Pons (tissue), 1 donor: Measurements from ENCODE around the gene ZSCAN20.
"Not testable (repeated sequence)": the region's sequence is repeated elsewhere in the genome, so short reads cannot be mapped to it uniquely, and the experiment has no call there.

Source experiments
- DNase-seq: peaks from one replicate; pipeline ENCODE4 v3.0.0-alpha.2; 2016; ENCODE audit warnings: low spot score

ZSCAN20 gene

DNA sequence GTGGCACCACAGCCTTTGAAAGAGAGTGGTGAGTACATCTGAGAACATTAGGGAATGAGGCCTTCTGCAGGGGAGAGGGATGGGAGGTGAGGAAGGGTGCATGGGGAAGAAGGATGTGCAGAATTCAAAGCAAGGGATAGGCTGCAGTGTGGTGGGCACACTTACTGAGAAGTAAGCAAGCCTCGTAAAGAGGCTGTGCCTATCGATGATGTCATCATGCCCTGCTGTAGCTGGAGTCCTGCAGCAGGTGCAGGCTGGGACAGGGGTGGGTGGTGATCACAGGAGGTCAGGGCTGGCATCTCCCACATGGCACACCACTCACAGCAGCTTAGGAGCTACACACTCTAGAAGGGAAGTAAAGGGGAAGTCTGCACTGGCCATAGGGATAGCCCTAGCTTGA is 16.2 kb downstream of the ZSCAN20 start:
- no peak for DNase-seq

GRCh38 chr1:33494929-33495328 is 22.5 kb downstream of the ZSCAN20 start:
- no peak for DNase-seq

GRCh38 chr1:33497410-33497809 is 25.0 kb downstream of the ZSCAN20 start:
- DNase-seq, result no peak

DNA sequence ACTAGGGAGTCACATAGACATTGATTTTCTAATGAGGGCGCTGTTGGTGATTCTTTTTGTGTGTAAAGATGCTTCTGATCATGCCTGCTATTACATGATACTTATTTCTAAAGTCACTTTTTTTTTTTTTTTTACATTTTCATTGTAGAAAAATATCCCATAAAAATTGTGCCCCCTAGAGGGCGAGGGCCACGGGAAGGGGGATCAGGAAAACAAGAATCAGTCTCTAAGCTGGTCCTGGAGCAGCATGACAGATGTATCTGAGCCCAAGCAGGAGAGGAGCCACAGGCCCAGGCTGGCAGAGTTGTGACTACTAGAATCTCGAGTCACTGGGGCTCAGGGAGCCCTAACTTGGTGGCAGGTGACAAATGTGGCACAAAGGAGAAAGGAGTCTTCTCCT is 28.1 kb downstream of the ZSCAN20 start:
- no peak for DNase-seq

- DNase-seq, result no peak
These were observed 28.9 kb downstream of the ZSCAN20 start for GRCh38 chr1:33501309-33501708.

DNA sequence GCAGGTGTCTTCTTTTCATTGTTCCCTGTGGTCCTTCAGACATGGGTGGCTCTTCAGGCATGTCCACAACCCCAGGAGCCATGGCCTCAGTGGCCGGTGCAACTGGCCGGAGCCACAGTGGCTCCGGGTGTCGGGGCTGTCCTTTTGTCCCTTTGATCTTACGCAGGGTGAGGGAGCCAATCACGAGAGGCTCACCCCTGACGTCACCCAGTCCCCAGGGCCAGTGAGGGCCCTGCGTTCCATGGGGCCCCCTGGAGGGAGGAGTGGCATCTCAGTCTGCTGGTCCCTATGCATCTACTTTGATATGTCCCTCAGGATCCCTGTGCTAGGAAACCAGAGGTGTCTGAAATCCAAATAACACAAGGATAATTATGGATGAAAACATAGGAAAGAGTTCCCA is 29.3 kb downstream of the ZSCAN20 start:
- DNase-seq, result no peak

GRCh38 chr1:33502726-33503125 is 30.3 kb downstream of the ZSCAN20 start:
- DNase-seq, result no peak

- DNase-seq, result no peak
These were observed 31.1 kb downstream of the ZSCAN20 start for GRCh38 chr1:33503506-33503905.

- DNase-seq, result no peak
These were observed 35.2 kb downstream of the ZSCAN20 start for GRCh38 chr1:33507661-33508060.

DNA sequence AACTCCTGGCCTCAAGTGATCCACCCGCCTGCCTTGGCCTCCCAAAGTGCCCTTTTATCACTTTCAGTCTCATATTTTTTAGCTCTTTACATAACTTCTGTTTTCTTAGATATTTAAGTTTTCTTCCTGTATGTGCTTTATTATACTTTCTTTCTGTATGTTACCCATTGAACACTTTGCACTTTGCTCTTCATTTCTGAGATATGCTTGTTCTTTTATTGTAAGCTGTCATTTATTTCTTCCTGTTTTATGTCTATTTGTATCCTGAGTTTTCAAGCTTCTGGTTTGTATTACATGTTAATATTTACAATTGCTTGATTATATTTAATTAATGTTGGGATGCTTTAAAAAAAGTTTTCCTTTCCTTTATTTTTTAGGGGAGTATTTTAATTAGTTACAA is 35.7 kb downstream of the ZSCAN20 start:
- no peak for DNase-seq

DNA sequence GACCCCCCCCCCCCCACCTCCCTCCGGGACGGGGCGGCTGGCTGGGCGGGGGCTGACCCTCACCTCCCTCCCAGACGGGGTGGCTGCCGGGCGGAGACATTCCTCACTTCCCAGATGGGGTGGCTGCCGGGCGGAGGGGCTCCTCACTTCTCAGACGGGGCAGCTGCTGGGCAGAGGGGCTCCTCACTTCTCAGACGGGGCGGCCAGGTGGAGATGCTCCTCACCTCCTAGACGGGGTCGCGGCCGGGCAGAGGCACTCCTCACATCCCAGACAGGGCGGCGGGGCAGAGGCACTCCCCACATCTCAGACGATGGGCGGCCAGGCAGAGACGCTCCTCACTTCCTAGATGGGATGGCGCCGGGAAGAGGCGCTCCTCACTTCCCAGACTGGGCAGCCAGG is 36.8 kb downstream of the ZSCAN20 start:
- DNase-seq, result not testable (repeated sequence)

DNA sequence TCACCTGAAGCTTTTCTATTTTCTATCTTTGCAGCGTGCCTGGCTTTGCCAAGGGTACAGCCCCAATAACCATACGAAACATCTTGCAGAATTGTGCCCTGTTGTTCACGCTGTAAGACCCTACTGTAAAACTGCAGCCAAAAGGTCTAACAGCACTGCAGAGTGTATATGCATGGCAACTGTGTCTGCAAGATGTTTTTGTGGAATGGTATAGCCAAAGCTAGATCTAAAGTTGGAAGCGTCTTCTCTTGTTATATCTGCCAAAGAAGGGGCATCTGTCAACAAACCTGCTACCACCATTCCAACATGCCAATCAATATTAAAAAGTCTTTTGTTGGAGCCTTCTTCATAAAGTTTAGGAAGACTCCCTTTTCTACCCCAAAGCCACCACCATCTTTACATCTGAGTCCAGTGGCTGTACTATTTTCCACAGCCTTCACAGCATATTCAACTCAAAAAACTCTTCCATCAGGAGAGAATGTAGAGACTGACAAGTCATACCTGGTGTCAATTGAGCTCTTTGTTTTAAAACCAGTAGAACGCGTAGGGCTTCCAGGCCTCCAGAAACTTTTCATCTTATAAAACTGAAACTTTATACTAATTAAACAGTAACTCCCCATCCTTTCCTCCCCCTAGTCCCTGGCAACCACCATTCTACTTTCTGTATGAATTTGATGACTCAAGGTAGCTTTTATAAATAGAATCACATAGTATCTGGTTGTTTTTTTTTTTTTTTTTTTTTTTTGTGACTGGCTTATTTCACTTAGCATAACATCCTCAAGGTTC is 40.0 kb downstream of the ZSCAN20 start:
- no peak for DNase-seq

DNA sequence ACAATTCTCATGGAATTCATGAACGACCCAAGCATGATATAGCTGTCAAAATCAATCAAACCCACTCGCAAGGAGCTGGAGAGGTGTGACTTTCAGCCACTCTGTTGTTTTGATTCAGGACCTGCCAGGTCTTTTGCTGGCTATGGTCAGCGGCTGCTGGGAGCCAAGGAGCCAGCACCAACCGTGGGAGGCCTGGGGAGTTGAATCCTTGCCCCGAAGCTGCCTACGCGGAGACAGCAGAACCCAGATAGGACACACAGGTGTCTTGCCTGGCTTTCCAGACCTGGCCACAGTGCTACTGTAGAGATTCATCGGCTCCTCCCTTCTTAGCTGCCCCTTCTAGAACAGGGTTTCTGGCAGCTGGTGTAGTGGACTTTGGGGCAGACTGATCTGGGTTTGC is 42.7 kb downstream of the ZSCAN20 start:
- DNase-seq, result no peak

DNA sequence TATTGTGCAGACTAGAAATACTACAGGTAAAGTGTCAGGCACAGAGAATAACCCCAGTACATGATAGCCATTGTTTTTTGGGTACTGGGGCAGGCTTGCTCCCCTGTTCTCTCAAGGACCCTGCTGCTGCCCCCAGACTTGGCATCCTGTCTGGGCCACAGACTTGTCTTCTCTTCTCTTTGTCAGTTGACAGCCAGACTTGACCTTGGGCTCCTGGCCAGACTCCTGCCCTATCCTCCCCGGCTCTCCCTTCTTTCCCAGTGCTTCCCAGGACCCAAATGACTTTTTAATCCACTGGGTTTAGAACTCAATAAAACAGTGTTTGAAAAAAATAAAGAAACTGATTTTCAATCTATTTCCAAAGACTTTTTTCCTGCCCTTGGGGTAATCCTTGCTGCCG is 43.2 kb downstream of the ZSCAN20 start:
- no peak for DNase-seq

DNA sequence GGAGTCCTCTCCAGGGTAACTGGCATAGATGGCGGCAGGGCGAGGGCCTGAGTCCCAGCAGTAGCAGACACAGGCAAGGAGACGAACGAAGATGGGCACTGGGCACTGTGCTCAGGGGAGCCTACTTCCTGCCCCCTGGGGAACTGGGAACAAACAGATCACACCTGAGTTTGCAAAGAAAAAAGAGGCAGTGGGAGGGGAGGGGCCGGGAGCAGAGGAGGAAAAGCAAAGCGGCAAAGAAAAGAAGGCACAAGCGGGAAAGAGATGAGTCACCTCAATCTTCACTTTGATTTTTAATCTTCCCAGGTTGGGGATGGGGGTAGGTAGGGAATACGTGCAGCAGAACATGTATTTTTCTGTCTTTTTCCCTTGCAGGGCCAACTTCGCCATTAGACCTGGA is 44.0 kb downstream of the ZSCAN20 start:
- DNase-seq, result no peak

- no peak for DNase-seq
These were observed 44.6 kb downstream of the ZSCAN20 start for GRCh38 chr1:33516891-33517567.

GRCh38 chr1:33517596-33518250 is 45.3 kb downstream of the ZSCAN20 start:
- peak; percentile 3 for DNase-seq

DNA sequence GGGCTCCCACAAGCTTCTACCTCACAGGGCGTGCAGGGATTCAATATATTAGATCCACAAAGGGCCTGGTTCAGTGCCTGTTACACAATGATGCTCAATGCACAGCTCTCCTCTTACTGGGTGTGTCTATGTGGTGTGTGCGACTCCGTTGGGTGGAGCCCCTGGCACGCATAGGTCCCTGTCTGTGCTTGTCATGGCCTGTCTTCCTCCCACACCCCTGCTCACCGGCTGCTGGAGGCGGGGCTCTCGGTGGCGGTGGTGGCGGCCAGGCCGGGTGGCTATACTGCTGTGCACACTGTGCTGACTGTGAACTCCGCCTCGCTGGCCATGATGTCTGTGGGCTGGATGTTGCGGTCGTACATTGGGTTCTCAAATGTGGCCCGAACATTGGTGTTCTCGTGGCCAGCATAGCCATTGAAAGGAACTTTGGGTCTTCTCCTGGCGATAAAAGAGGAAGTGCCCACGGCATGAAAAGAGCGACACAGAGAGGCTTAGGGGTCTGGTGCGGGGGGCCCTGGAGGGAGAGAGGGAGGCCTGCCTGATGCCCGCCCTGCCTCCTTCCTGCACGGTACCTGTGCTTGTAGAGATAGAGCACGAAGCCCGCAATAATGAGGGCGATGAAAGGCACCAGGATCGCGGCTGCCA is 46.9 kb downstream of the ZSCAN20 start:
- DNase-seq, result no peak

- no peak for DNase-seq
These were observed 52.1 kb downstream of the ZSCAN20 start for GRCh38 chr1:33524586-33524985.

GRCh38 chr1:33527934-33528333 is 55.5 kb downstream of the ZSCAN20 start:
- DNase-seq, result no peak

GRCh38 chr1:33529957-33530356 is 57.5 kb downstream of the ZSCAN20 start:
- DNase-seq, result no peak

DNA sequence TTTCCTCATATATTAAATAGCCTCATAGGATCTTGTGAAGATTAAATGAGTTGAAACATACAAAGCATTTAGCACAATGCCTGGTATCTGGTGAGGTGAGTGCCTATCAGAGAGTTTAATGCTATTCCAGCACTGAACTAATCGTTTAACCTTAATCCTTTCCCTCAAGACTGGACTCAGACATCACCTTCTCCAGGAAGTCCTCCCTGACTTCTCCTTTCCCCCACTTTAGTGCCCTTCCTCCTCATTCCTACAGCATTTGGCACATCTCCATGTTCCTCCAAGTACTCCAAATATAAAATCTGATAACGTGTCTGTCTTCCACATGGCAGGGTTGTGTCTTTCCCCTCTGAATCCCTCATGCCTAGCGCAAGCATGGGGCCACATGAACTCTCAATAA is 59.8 kb downstream of the ZSCAN20 start:
- DNase-seq, result no peak

- no peak for DNase-seq
These were observed 60.5 kb downstream of the ZSCAN20 start for GRCh38 chr1:33532936-33533335.
